Peyer's patch (tissue), 4 donors: Measurements from ENCODE around the gene ASPN. TPM values are rescaled to one million over a fixed set of nuclear protein-coding genes. Genes with fewer than 3 reads are reported as not detected.

Experiments used
- DNase-seq, 3 donors: peaks; one replicate each; pipeline ENCODE4 v3.0.0-alpha.2; 2017 to 2019
- H3K27ac ChIP-seq, 4 donors: fragments of 200-600 bp; sonication (generic); one replicate each; pipeline ENCODE4 v1.5.1; 2016 to 2019
- H3K27me3 ChIP-seq, 2 donors: fragments of 200-600 bp; sonication (generic); one replicate each; pipeline ENCODE4 v1.5.1; 2019
- H3K36me3 ChIP-seq, 3 donors: fragments of 200-600 bp; sonication (generic); one replicate each; pipeline ENCODE4 v1.5.1; 2016 to 2019
- H3K4me1 ChIP-seq, 4 donors: fragments of 200-600 bp; sonication (generic); one replicate each; pipeline ENCODE4 v1.5.1; 2016 to 2019
- H3K4me3 ChIP-seq, 4 donors: fragments of 200-600 bp; sonication (generic); 1 replicate in 3 of 4; 2 replicates in 1 of 4; pipeline ENCODE4 v1.5.1; 2016 to 2019; ENCODE audit warnings: mild to moderate bottlenecking in 1 of 4
- H3K9me3 ChIP-seq, 4 donors: fragments of 200-600 bp; sonication (generic); one replicate each; pipeline ENCODE4 v1.5.1; 2016 to 2019; ENCODE audit warnings: mild to moderate bottlenecking in 1 of 4
- CTCF ChIP-seq, 6 experiments: fragments of 450-650 bp in 4 of 6; fragments of 200-600 bp in 2 of 6; sonication (generic) in 1 of 6; IDR thresholded peaks; one replicate each; pipeline ENCODE4 v1.5.1; 2017 to 2019; ENCODE audit warnings: antibody characterized with exemption in 6 of 6, mild to moderate bottlenecking in 3 of 6, moderate library complexity in 1 of 6
- POLR2A ChIP-seq, 2 donors: fragments of 450-650 bp; IDR thresholded peaks; one replicate each; pipeline ENCODE4 v1.5.1; 2017; ENCODE audit warnings: antibody characterized with exemption in 2 of 2, mild to moderate bottlenecking in 2 of 2, moderate library complexity in 2 of 2
- total RNA-seq, 4 donors: library from RNA; depleted of rRNA; stranded (reverse); fragments of >200 nt; gene quantifications; one replicate each; pipeline ENCODE4 v1.1.0, GENCODE V29; 2016

Gene ASPN
- total RNA-seq, 4 donors from 2014 or later = 2.5 to 4.7 (median 4.4) TPM

GRCh38 chr9:92488681-92489550 lies 6.6 kb upstream of the ASPN start:
- H3K36me3 ChIP-seq = no peaks in the 10 kb centered on the region
- TF ChIP-seq POLR2A (IDR thresholded peaks at IDR 0.05) (no peak), CTCF (IDR thresholded peaks at IDR 0.05) (no peak)
- H3K4me1 ChIP-seq = no peaks in the 10 kb centered on the region
- no peak for DNase-seq
- no peaks in the 10 kb centered on the region for H3K27me3 ChIP-seq
- H3K4me3 ChIP-seq = no peak overlapping the region
- H3K27ac ChIP-seq = peak overlapping the region in 1 of 4 donors; percentile 38
- no peaks in the 10 kb centered on the region for H3K9me3 ChIP-seq

DNA sequence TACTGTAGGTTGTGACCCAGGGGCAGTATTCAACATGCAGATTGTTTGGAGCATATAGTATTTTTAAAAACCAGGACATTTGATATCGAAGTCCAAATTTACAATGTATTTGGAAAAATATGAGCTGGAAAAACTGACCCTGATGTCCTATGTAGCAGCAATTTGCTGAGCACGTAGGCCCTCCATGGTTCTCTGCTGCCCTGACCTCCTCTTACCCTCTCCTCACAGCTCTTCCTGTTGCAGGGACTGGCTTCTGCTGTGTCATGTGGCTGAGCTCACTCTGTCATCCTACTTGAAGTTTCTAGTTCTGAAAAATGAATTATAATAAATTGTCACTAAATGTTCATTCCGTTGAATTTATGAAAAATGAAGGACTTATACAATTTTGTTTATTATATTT lies 4.1 kb upstream of the ASPN start:
- TF ChIP-seq POLR2A (IDR thresholded peaks at IDR 0.05) (no peak), CTCF (IDR thresholded peaks at IDR 0.05) (no peak)
- Histone ChIP-seq H3K27me3 (no peaks in the 10 kb centered on the region), H3K9me3 (no peaks in the 10 kb centered on the region), H3K27ac (no peak overlapping the region), H3K4me3 (no peak overlapping the region), H3K36me3 (no peaks in the 10 kb centered on the region), H3K4me1 (no peaks in the 10 kb centered on the region)
- DNase-seq = no peak

GRCh38 chr9:92484563-92484962 lies 2.3 kb upstream of the ASPN start:
- no peak for DNase-seq
- Histone ChIP-seq H3K4me3 (no peak overlapping the region), H3K9me3 (no peaks in the 10 kb centered on the region), H3K36me3 (no peaks in the 10 kb centered on the region), H3K4me1 (no peaks in the 10 kb centered on the region), H3K27ac (peak overlapping the region in 1 of 4 donors; percentile 74), H3K27me3 (no peaks in the 10 kb centered on the region)
- TF ChIP-seq POLR2A (IDR thresholded peaks at IDR 0.05) (no peak), CTCF (IDR thresholded peaks at IDR 0.05) (no peak)

DNA sequence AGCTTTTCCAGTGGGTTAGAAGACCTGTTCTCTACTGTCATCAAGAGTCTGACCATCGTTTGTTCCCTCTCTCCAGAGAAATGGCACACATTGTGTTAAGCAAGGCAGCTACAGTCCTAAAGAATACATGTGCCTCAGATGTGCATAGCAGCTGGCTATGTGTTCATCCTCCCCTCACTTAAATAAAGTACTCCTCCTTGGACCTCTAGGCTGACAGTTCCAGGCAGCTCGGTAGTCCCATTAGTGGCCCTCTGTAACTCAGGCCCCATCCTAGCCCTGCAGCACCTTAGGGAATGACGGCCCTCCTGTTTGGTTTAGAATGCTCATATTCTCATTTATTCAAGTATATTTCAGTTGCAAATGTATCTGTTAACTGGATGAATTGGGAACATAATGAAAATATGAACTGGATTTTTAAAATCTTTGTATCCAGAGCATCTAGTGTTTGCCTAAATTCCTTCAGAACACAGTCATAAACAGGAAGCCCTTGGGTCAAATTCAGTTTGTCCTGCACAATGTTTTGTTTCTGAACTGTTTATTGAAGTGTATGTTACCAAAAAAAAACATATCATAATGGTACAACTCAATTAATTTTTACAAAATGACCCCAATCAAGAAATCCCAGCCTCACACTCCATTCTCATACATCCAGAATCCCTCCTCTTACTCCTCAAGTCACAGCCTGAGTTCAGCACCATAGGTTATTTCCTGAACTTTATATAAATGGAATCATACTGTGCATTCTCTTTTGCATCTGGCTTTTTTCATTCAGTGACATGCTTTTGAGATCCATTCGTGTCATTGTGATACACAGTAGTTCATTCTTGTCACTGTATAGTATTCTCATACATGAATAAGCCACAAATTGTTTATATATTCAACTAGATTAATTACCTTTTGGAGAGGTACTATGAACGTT lies 1.6 kb upstream of the ASPN start:
- Histone ChIP-seq H3K9me3 (no peaks in the 10 kb centered on the region), H3K4me1 (no peaks in the 10 kb centered on the region), H3K27ac (peak overlapping the region in 2 of 4 donors; percentile 26 to 74), H3K4me3 (no peak overlapping the region), H3K27me3 (no peaks in the 10 kb centered on the region), H3K36me3 (no peaks in the 10 kb centered on the region)
- DNase-seq = no peak
- TF ChIP-seq POLR2A (IDR thresholded peaks at IDR 0.05) (no peak), CTCF (IDR thresholded peaks at IDR 0.05) (no peak)

- no peaks in the 10 kb centered on the region for H3K27me3 ChIP-seq
- TF ChIP-seq CTCF (IDR thresholded peaks at IDR 0.05) = no peak
- no peaks in the 10 kb centered on the region for H3K4me1 ChIP-seq
- H3K9me3 ChIP-seq = no peaks in the 10 kb centered on the region
- H3K36me3 ChIP-seq = no peaks in the 10 kb centered on the region
- no peak for DNase-seq
- H3K4me3 ChIP-seq = no peak overlapping the region
- H3K27ac ChIP-seq = peak overlapping the region in 1 of 4 donors; percentile 74
These were observed 499 bp upstream of the ASPN start for GRCh38 chr9:92482805-92483204.
